GM21528 (cell line): ENCODE results near the gene ATF3.

Experiments used
- ATAC-seq: cut with Tn5 transposase; IDR thresholded peaks from one replicate; pipeline ENCODE4 v1.9.1; 2021; ENCODE audit warnings: mild to moderate bottlenecking, moderate library complexity; ENCODE audit not compliant: unreplicated experiment, low FRiP score

Gene ATF3, protein sequence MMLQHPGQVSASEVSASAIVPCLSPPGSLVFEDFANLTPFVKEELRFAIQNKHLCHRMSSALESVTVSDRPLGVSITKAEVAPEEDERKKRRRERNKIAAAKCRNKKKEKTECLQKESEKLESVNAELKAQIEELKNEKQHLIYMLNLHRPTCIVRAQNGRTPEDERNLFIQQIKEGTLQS

DNA sequence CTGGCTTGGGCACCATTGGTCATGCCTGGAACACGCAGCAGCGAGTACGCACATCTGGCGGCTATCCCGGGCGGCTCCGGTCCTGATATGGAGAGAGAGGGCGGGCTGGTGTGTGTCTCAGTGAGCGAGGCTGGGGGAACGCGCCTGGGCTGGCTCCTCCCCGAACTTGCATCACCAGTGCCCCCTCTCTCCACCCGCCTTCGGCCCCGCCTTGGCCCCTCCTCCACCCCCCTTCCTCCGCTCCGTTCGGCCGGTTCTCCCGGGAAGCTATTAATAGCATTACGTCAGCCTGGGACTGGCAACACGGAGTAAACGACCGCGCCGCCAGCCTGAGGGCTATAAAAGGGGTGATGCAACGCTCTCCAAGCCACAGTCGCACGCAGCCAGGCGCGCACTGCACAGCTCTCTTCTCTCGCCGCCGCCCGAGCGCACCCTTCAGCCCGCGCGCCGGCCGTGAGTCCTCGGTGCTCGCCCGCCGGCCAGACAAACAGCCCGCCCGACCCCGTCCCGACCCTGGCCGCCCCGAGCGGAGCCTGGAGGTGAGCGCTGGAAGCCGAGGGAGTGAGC lies at the start of gene ATF3:
Gene ATF3 (plus strand): TSS at position 370 of the 567 bp plus-strand sequence. CDS start 6,261 bp downstream, outside the sequence.
- peak; percentile 68 for ATAC-seq

DNA sequence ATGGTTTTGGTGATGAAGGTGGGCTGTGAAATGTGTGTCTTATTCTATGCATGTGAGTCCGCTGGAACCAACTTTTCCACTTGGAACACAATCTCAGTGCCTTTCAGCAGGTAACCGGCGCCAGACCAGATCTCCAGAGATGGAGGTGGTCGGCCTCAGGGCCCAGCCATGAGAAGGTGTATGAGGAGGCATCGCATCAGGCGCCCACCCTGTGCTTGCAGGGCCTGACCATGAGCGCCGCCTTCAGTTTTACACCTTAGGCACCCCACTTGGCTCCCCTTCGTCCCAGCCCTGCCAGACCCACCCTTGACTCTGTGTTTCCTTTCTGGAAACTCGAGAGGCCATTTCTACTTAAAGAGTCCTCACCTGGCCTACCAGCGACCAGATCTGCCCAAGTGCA lies 48.6 kb upstream of the ATF3 start:
- no peak for ATAC-seq

DNA sequence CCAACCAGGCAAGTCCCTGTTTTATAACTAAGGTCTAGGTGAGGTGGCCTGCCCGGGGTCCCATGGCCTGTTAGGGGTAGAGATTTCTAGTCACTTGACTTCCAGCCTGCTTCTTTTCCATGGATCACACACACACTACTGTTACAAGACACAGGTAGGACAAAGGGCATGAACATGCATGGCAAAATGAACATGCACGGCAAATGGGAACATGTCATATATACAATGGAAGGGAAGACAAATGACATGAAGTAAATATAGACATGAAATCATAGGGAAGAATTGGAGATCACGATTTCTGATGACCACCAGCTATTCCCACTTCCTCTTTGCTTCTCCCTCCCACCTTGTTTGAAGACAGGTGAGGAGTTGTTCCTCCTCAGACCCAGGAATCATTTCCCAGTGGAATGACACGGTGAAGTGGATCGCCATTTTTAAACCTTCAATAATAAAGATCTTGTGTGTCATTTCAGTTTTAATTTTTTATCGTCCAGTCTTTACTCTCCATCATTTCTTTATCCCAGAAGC lies 47.6 kb upstream of the ATF3 start:
- no peak for ATAC-seq

DNA sequence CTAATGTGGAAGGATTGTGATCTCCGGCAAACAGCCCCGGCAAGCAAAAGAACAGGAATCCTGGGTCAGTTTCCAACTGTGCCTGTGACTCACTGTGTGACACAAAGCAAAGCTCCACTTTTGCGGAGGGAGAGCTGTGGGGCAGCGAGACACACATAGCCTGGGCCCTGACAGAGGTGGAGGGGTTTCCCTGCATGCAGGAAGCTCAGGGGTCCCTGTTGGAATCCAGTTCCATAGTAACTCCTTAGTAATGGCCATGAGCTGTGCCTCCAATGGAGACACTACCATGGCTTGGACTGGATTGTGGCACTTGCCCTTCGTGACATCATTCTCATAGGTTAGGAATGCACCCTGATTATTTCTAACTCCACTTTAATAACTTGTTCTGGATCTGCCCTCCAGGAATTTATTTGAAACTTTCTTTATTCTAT lies 47.0 kb upstream of the ATF3 start:
- ATAC-seq, result no peak

DNA sequence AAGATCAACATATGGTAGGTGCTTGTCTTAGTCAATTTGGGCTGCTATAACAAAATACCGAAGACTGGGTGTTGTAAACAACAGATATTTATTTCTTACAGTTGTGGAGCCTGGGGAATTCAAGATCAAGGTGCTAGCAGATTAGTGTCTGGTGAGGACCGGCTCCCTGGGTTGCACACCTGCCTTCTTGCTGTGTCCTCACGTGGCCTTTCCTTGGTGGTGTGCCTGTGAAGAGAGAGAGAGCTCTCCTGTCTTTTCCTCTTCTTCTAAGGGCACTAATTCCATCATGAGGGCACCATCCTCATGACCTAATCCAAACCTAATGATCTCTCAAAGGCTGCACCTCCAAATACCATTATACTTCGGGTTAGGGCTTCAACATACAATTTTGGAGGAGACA lies 45.8 kb upstream of the ATF3 start:
- no peak for ATAC-seq

DNA sequence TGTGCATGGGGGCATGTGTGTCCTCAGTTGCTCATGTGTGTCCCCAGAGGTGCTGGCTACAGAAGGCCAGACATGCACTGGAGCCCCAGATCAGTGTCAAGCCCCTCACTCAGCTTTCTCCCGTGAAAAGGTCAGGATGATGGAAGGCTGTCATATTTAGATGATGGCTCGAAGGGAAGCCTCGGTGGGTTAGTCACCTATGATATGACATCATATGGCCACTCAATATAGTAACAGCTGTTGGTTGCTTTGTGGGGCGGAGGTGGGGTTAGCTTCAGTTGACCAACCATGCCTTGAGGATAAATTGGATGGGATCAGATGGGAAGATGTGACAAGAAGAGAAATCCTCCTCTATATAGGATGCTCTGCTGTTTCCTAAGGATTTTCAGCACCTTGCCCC lies 43.5 kb upstream of the ATF3 start:
- ATAC-seq, result no peak

DNA sequence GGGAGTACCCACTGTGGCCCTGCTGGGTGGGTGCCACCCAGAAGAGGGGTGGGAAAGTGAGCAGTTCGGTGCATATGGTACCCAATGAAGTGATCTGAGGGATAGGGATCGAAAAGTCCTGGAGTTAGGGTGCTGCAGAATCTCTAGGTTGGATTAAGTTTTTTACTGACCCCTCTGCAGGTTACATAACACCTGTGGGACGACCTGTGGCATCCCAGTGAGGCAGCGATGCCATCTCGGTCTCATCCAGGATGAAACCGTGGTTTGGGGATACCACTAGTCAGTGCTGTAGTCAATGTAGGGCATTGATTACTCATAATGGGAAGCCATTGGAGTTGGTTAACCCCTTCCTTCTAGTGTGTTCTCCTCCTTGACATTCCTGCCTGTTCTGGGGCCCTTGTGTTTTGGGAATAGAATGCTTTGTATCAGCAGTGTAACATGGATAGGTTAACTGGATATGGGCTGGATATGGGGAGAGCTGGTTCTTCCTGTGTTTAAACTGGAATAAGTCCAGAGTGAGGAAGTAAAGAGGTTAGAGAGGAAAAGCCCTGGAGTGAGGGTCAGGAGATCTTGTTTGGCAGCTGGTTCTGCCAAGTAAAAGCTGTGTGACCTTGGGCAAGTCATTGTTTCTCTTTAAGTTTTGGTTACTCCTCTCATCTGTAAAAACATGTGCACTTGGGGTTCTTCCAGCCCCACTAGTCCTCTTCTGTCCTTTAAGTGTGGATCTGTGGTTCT lies 42.8 kb upstream of the ATF3 start:
- no peak for ATAC-seq

DNA sequence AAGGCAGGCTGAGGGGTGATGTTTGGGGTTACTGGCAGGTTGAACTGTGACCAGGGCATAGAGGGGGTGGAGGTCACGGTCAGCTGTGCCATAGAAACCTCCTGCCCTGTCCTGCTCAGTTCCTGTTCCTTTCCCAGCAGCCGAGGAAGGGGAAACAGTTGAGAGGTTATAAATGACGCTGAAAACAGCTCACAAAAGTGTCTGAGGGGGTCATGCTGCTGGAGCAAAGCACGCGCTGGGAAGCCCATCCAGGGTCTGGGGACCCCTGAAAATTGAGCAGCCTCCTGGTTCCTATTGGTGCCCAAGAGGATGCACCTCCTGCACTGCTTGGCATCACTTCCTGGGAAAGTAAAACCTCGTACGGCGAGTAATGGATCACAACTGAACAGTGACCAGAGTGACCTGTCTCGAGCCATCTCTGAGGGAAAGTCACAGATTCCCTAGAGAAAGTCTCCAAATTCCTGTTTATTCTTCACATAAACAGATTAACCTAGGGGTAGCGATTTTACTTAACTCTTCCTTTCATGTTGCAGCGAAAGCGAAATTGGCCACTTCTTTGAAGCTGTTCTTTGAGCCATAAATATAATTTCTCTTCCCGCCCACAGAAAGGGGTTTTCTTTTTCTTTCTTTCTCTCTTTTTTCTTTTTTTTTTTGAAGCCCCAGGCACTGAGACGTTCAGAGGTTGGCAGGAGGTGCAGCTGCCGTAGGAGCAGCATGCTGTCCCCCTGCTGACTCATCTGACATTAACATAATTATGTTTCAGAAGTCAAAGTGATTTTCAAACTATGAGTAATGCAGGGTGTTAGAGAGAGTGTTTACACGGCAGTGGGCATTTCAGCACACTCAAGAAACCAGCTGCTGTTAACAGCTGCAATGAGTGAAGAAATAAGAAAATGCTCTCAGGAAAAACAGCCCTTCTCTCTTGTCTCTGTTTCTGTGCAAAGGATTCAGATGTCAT lies 41.8 kb upstream of the ATF3 start:
- peak; percentile 98 for ATAC-seq

DNA sequence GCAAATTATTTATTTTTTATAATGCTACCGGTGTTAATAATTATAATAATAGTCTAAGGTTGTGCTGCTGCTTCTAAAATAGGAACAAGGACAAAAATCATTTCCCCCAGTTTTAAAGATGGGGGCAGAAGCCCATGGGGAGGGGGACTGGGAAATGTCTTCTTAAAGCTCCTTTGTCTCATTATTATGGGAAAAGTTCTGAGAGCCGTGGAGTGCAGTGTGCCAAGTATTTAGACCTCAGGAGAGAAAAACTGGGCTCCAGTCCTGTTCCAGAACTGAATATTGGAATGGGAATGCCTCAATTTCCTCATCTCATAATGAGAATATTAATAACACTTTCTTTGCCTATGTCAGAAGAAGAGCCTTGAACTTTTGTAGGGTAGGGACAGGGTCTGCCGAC lies 40.9 kb upstream of the ATF3 start:
- no peak for ATAC-seq

DNA sequence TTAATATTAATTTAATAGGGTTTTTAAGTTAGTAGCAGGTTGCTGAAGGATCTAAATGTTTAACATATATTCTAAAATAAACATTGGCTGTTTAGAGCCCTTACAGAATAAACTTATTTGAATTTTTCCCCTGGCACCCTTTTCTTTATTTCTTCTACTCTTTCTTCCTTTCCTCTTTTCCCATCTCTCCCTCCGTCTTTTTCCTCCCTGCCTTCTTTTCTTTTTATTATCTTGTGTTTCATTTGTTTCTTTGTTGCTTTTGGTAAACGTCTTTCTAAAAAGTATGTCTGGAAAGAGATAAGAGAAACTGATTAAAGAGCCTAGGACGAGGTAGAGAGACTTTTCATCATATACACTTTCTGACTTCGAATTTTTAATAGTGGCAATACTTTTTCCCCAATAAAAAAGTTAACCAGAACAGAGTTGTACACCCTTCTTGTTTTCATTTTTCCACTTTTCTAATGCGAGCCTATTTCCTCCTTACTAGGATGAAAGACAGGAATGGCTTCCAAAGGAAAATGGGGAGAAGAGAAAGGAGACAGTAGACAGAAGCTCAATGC lies 39.5 kb upstream of the ATF3 start:
- no peak for ATAC-seq

DNA sequence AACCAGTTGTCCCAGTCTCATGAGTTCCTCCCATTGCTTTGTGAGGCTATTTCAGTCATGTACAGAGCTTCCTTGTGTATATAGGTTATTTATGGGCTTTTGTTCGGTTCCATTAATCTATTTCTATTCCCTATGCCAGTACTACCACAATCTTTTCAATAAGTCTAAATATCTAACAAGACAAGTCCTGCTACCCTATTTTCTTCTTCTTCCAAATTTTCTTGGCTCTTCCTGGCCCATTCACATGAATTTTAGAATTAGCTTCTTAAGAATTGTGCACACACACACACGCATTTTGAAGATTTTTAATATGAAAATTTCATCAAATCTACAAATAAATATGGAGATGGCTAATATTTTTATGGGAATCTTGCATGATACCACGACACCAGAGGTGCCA lies 33.8 kb upstream of the ATF3 start:
- ATAC-seq, result no peak

DNA sequence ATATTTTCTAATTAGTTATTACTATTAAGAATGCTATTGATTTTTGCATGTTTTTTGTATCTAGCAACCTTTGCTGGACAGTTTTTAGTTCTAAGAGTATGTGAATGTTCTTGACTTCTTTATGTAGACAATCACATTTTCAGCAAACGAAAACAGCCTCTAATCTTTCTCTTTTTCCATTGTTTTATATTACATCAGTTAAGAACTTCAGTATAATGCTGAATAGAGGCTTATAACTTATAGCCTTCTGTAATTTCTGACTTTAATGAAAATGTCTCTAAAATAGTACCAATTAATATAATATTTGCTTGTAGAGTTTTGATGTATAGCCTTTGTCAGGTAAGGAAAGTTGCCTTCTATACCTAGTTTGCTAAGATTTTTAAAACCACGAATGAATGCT lies 33.2 kb upstream of the ATF3 start:
- no peak for ATAC-seq

DNA sequence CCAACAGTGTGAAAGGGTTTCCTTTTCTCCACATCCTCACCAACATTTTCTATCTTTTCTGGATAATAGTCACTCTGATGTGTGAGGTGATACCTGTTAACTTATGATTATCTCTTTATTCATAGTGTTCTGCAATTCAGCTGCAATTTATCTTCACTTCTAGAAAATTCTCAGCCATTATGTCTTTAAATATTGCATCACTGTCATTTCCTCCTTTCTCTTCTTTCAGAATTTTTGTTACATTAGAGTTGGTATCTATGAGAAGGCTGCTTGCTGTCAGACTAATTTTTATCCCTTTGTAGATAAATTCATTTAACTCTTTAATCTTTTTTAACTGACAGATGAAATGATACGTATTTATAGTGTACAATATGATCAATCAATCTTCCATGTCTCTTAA lies 30.5 kb upstream of the ATF3 start:
- ATAC-seq, result no peak

DNA sequence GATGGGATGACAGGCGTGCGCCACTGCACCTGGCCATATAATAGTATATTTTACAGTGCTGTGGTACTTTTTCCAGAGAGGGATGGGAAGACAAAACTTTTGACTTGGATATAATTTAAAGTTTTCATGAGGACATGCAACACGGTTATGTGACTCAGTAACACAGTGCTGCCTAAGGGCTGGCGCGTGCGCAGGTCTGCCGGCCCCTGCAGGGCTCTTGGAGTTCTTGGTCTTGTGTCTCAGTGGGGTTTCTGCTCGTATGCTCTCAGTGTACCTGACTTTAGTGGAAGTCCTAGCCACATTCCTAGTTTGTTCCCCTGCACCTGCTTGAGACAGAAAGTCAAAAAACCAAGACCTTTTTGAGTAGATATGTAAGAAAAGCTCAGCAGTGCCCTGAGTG lies 27.5 kb upstream of the ATF3 start:
- no peak for ATAC-seq

DNA sequence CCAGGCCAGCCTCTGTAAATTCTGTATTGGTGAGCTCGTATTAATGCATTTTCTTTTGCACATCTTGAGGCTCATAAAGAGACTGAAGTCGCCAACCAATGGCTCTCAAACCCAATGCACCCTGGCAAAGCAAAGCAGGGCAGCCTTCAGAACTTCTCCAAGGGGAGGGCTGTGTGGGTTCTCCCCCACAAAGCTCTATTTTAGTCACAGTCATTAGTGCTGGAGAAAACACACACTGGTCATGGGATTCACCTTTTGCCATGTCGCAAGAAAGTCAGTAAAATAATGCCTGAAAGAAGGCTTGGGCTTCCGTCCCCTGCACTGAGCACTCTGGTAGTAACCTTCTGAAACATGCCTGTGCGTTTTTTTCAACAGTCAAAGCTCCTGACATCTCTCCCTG lies 26.3 kb upstream of the ATF3 start:
- ATAC-seq, result no peak

DNA sequence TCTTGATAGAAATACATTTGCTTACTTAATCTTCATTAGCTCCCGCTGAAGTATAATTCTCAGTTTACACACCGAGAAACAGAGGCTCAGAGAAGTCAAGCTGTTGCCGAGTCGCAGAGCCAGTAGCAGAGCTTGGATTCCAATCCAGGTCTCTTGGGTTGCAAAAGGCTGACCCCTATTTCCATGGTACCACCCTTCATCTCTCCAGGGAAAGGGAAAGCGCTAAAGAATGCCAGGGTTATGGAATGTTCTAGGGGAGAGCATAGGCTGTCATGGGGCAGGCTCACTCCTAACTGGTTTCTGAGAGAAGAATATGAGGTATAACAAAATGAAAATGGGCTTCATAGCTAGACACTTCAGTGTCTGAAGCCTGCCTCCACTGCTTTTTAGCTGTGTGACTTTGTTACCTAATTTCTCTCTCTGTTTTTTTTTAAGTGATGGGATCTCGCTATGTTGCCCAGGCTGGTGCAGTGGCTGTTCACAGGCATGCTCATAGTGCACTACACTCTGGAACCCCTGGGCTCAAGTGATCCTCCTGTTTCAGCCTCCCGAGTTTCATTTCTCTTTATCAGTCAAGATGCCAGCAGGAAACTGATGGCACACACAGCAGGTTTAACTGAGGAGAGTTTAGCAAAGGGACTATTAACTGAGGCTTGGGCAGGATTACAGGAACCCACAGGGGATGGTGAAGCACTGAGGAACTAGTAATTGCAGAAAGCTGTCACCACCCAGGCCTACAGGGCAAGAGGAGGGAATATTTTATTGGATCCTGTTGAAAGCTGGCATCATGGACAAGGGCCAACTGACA lies 25.5 kb upstream of the ATF3 start:
- ATAC-seq, result no peak

DNA sequence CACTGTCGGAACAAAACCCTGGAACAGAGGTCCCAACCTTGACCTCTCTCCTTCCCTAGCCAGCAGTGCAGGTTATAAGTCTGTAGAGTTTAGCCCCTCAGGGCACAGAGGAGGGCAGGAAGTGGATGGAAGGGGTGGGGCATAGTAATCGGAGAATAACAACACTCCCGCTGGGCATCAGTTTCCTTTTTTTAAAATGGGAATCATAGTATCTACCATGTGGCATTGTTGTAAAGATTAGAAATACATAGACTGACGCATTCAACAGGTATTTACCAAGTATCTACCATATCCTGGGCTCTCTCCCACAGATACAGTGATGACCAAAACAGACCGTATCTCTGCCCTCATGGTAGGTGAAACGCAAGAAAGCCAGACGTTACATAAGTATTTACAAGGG lies 24.9 kb upstream of the ATF3 start:
- no peak for ATAC-seq

DNA sequence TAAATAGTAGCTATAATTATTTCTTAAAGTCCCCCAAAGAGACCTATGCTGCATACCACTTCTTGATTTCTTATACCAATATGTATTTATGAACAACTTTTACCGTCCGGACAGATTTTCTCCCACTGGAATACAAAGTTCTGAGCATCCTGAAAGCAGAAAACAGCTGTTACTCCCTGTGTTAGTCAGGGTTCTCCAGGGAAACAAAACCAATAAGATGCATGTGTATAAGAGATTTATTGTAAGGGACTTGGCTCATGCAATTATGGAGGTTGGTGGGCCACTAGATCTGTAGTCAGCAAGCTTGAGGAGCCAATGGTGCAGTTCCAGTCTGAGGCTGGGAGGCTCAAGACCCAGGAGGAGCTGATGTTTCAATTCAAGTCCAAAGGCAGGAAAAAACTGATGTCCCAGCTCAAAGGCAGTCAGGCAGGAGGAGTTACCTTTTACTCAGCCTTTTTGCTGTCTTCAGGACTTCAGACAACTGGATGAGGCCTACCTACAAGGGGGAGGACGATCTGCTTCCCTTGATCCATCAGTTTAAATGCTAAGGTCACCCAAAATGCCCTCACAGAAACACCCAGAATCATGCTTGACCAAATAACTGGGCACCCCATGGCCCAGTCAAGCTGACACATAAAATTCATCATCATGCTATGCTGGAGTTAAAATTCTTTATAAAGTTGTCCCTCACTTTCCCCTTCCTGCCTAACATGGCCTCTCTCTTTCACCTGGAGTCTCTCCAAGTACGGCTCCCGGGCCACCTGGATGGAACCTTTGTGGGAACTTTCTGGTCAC lies 24.3 kb upstream of the ATF3 start:
- no peak for ATAC-seq

DNA sequence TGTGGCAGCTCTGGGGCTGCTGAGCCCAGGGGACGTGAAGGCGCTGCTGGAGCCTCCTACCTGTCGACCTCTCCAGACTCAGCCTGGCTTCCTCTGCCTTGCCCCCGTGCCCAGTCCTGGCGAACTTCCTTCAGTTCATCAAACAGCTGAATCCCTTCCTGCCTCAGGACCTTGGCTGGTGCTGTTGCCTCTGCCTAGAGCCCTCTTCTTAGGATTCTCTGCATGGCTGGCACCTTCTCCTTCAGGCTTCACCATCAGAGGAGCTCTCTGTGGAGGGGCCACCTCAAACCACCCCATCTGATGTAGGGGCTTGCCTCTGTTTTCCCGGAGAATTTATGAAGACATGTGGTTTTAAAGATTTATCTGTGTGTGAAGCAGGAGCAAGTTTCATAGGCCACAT lies 23.4 kb upstream of the ATF3 start:
- ATAC-seq, result no peak
